IMR-90 (cell line): ENCODE measurements around the gene CTBP2. TPM values are rescaled to one million over a fixed set of nuclear protein-coding genes. Genes with fewer than 3 reads are reported as not detected.

Experiments used
- ATAC-seq: fragments of 200-7000 bp; cut with Tn5 transposase; 2 replicates; pipeline ENCODE4 v1.9.1; 2020; ENCODE audit warnings: low read depth, mild to moderate bottlenecking, moderate library complexity
- BruUV-seq: library from RNA; stranded (reverse); fragments of 400-500 nt; replicated peaks from 2 replicates; lab custom pipeline; 2021; lab: Mats Ljungman, UMichigan
- CTCF ChIA-PET: fragments of 300-600 bp; formaldehyde crosslinking; extraction: SDS; loops from one replicate; lab custom pipeline; 2021; ENCODE audit warnings: antibody characterized with exemption; lab: Yijun Ruan, JAX
- POLR2A ChIA-PET: fragments of 300-600 bp; sonication (Branson Sonifier 250); formaldehyde crosslinking; loops from one replicate; lab custom pipeline; 2022; ENCODE audit warnings: antibody characterized with exemption; ENCODE audit not compliant: unreplicated experiment; lab: Charles Lee
- DNase-seq: peaks from one replicate; pipeline ENCODE4 v3.0.0; 2013
- H2AFZ ChIP-seq: replicated peaks from 2 replicates; pipeline ENCODE3; 2013; ENCODE audit warnings: low read length, mild to moderate bottlenecking; ENCODE audit not compliant: poor library complexity
- H2AK5ac ChIP-seq: 2 replicates; pipeline ENCODE4 v1.6.1; 2013; ENCODE audit warnings: low read depth, low read length, inconsistent platforms
- H2AK9ac ChIP-seq: replicated peaks from 2 replicates; pipeline ENCODE3; 2013; ENCODE audit warnings: mild to moderate bottlenecking, low read depth, low read length, moderate library complexity; ENCODE audit not compliant: poor library complexity
- H2BK120ac ChIP-seq: 2 replicates; pipeline ENCODE4 v1.6.1; 2013; ENCODE audit warnings: low read depth, low read length, inconsistent platforms
- H2BK15ac ChIP-seq: 3 replicates; pipeline ENCODE4 v1.6.1; 2013; ENCODE audit warnings: low read depth, low read length, inconsistent platforms
- H2BK20ac ChIP-seq: 2 replicates; pipeline ENCODE4 v1.6.1; 2013; ENCODE audit warnings: low read depth, mild to moderate bottlenecking, inconsistent platforms, low read length, moderate library complexity
- H2BK5ac ChIP-seq: 2 replicates; pipeline ENCODE4 v1.6.1; 2013; ENCODE audit warnings: mild to moderate bottlenecking, low read depth, low read length, inconsistent platforms; ENCODE audit not compliant: poor library complexity, severe bottlenecking
- H3K14ac ChIP-seq: replicated peaks from 2 replicates; pipeline ENCODE4 v1.6.1; 2013; ENCODE audit warnings: low read depth, low read length, inconsistent platforms
- H3K18ac ChIP-seq: 2 replicates; pipeline ENCODE4 v1.6.1; 2013; ENCODE audit warnings: low read depth, low read length, control low read depth
- H3K23ac ChIP-seq: 2 replicates; pipeline ENCODE4 v1.6.1; 2013; ENCODE audit warnings: low read depth, low read length, inconsistent platforms
- H3K27ac ChIP-seq: 2 replicates; pipeline ENCODE4 v1.5.1; 2013; ENCODE audit warnings: mild to moderate bottlenecking, control low read depth, low read length; ENCODE audit not compliant: insufficient read depth
- H3K27me3 ChIP-seq: 2 replicates; pipeline ENCODE4 v1.6.1; 2013; ENCODE audit warnings: low read length; ENCODE audit not compliant: control insufficient read depth, insufficient read depth
- H3K36me3 ChIP-seq: 2 replicates; pipeline ENCODE4 v1.6.1; 2013; ENCODE audit warnings: low read length, mixed read lengths; ENCODE audit not compliant: control insufficient read depth, insufficient read depth
- H3K4ac ChIP-seq: 2 replicates; pipeline ENCODE4 v1.6.1; 2013; ENCODE audit warnings: low read depth, low read length, inconsistent platforms
- H3K4me1 ChIP-seq: 2 replicates; pipeline ENCODE4 v1.6.1; 2013; ENCODE audit warnings: low read length, mixed read lengths; ENCODE audit not compliant: control insufficient read depth, insufficient read depth
- H3K4me2 ChIP-seq: 2 replicates; pipeline ENCODE4 v1.6.1; 2013; ENCODE audit warnings: low read depth, mild to moderate bottlenecking, control low read depth, low read length, moderate library complexity
- H3K4me3 ChIP-seq: 2 replicates; pipeline ENCODE4 v1.5.1; 2013; ENCODE audit warnings: low read depth, mild to moderate bottlenecking, control low read depth, low read length, moderate library complexity; ENCODE audit not compliant: insufficient read depth
- H3K56ac ChIP-seq: 2 replicates; pipeline ENCODE4 v1.6.1; 2013; ENCODE audit warnings: low read length, inconsistent platforms; ENCODE audit not compliant: insufficient read depth; ENCODE audit errors: extremely low read depth
- H3K79me1 ChIP-seq, 2 experiments: 2 replicates each; pipeline ENCODE4 v1.6.1; 2013; ENCODE audit warnings: low read length in 2 of 2, inconsistent platforms in 1 of 2, low read depth in 1 of 2
- H3K9ac ChIP-seq: 2 replicates; pipeline ENCODE4 v1.6.1; 2013; ENCODE audit warnings: low read depth, low read length, control low read depth
- H3K9me1 ChIP-seq: 2 replicates; pipeline ENCODE4 v1.6.1; 2013; ENCODE audit warnings: low read length, inconsistent platforms; ENCODE audit not compliant: insufficient read depth
- H3K9me3 ChIP-seq: 2 replicates; pipeline ENCODE4 v1.6.1; 2013; ENCODE audit warnings: low read length; ENCODE audit not compliant: control insufficient read depth, insufficient read depth
- H4K20me1 ChIP-seq: 2 replicates; pipeline ENCODE4 v1.6.1; 2013; ENCODE audit warnings: low read length, inconsistent platforms; ENCODE audit not compliant: insufficient read depth
- H4K5ac ChIP-seq: 2 replicates; pipeline ENCODE4 v1.6.1; 2013; ENCODE audit warnings: mild to moderate bottlenecking, low read depth, low read length, control low read depth
- H4K8ac ChIP-seq, 2 experiments: 2 replicates each; pipeline ENCODE4 v1.6.1; 2013; ENCODE audit warnings: low read depth in 2 of 2, low read length in 2 of 2, control low read depth in 1 of 2, inconsistent platforms in 1 of 2
- H4K91ac ChIP-seq: 2 replicates; pipeline ENCODE4 v1.6.1; 2013; ENCODE audit warnings: low read depth, low read length, inconsistent platforms; ENCODE audit not compliant: insufficient read depth
- BHLHE40 ChIP-seq: fragments of 150-350 bp; IDR thresholded peaks from 2 replicates; pipeline ENCODE4 v1.6.1; 2016; ENCODE audit warnings: mild to moderate bottlenecking, low read depth, low read length
- CEBPB ChIP-seq: IDR thresholded peaks from 2 replicates; pipeline ENCODE4 v1.6.1; 2012; ENCODE audit warnings: low read depth, low read length, improper control_type of control experiment
- CHD1 ChIP-seq: IDR thresholded peaks from 2 replicates; pipeline ENCODE4 v1.6.1; 2012; ENCODE audit warnings: low read depth, low read length, improper control_type of control experiment
- MAZ ChIP-seq: IDR thresholded peaks from 2 replicates; pipeline ENCODE4 v1.6.1; 2012; ENCODE audit warnings: low read depth, mild to moderate bottlenecking, low read length, improper control_type of control experiment, moderate library complexity, borderline replicate concordance
- MXI1 ChIP-seq: IDR thresholded peaks from 2 replicates; pipeline ENCODE4 v1.6.1; 2012; ENCODE audit warnings: low read depth, mild to moderate bottlenecking, low read length, moderate library complexity, borderline replicate concordance
- POLR2A ChIP-seq: IDR thresholded peaks from 2 replicates; pipeline ENCODE4 v1.6.1; 2012; ENCODE audit warnings: mild to moderate bottlenecking, low read depth, low read length
- RFX5 ChIP-seq: IDR thresholded peaks from 2 replicates; pipeline ENCODE4 v1.8.0; 2012; ENCODE audit warnings: low read depth, mild to moderate bottlenecking, low read length, moderate library complexity
- USF2 ChIP-seq: fragments of 150-350 bp; IDR thresholded peaks from 2 replicates; pipeline ENCODE4 v1.6.1; 2017; ENCODE audit warnings: mild to moderate bottlenecking, antibody characterized with exemption, low read length, low read depth
- WGBS, 2 experiments: methylation state at CpG; one replicate each; pipeline versions ENCODE4 v1.1.5 to v1.1.7; 2013; ENCODE audit warnings: missing lambda C conversion rate in 2 of 2; ENCODE audit not compliant: insufficient read length in 1 of 2; ENCODE audit errors: extremely low coverage in 2 of 2; 5-methylcytosine and 5-hydroxymethylcytosine counted together
- dilution Hi-C: fragments of 300-500 bp; cut with HindIII; formaldehyde crosslinking; loops from one replicate; pipeline ENCODE4 v1.14.3; 2018; ENCODE audit warnings: low sequenced_read_pairs; ENCODE audit not compliant: unreplicated experiment
- in situ Hi-C: fragments of 300-500 bp; cut with MboI; formaldehyde crosslinking; loops from 3 replicates; pipeline ENCODE4 v1.14.3; 2019; ENCODE audit warnings: low sequenced_read_pairs, inconsistent platforms, mixed read lengths
- intact Hi-C: fragments of 100-400 bp; cut with micrococcal nuclease; formaldehyde crosslinking; loops from 2 replicates; pipeline ENCODE4 v1.10.0; 2022
- polyA plus RNA-seq, 3 experiments: library from polyadenylated mRNA; depleted of rRNA; stranded (reverse); fragments of >200 nt; gene quantifications; 2 replicates each; pipeline ENCODE4 v1.2.3, GENCODE V29; 2012; ENCODE audit warnings: low replicate concordance in 1 of 3
- total RNA-seq: library from RNA; depleted of rRNA; stranded (reverse); fragments of >200 nt; gene quantifications from 2 replicates; pipeline ENCODE4 v1.2.3, GENCODE V29; 2012

The CTBP2 gene
- total and polyA plus RNA-seq, 2 of the 4 experiments (the other 2 are of a cell fraction), result 81.0 to 86.6 TPM

GRCh38 chr10:125141860-125142484 lies 18.4 kb downstream of the CTBP2 start:
- ChIA-PET POLR2A (no interaction called here), CTCF (no interaction called here)
- Histone ChIP-seq H4K8ac (no peak overlapping the region), H2BK20ac (no peak overlapping the region), H3K9ac (no peak overlapping the region), H3K56ac (no peak overlapping the region), H3K79me1 (peaks cover 24 to 81% of the 10 kb centered on the region in 2 experiments; a peak in 3 of 4 replicates), H2BK15ac (no peak overlapping the region), H4K20me1 (peaks cover 96% of the 10 kb centered on the region), H3K23ac (no peak overlapping the region), H3K9me1 (peaks cover 37% of the 10 kb centered on the region), H3K18ac (no peak overlapping the region), H4K91ac (no peak overlapping the region), H4K5ac (no peak overlapping the region), H3K27ac (no peak overlapping the region), H3K27me3 (no peaks in the 10 kb centered on the region), H3K4me2 (no peak overlapping the region), H3K4ac (no peak overlapping the region), H2BK5ac (no peak overlapping the region), H3K9me3 (no peaks in the 10 kb centered on the region), H2AFZ (no peak overlapping the region), H2AK5ac (no peak overlapping the region), H3K4me1 (peaks cover 9% of the 10 kb centered on the region), H3K36me3 (peaks cover 13% of the 10 kb centered on the region), H3K4me3 (no peak overlapping the region), H3K14ac (no peak overlapping the region), H2AK9ac (no peak overlapping the region), H2BK120ac (no peak overlapping the region)
- DNase-seq (no peak), ATAC-seq (no peak)
- dilution Hi-C loops, result no loop called here
- intact Hi-C loops, result no loop called here
- no TSS peak for BruUV-seq
- TF ChIP-seq POLR2A (no peak), MXI1 (no peak), USF2 (no peak), CEBPB (no peak), CHD1 (no peak), RFX5 (no peak), MAZ (no peak), BHLHE40 (no peak)
- 98% methylated on average over 8 of the region's 12 CpGs; no CpG with 5 or more reads in 1 of the 2 experiments for WGBS, 2 experiments
- in situ Hi-C loops, result no loop called here
